Measurements from ENCODE around the gene RMDN3. TPM values are rescaled to one million over a fixed set of nuclear protein-coding genes. Genes with fewer than 3 reads are reported as not detected.

Gene RMDN3
- total RNA-seq (15.0 TPM), polyA plus RNA-seq (27.0 TPM)
- long read RNA-seq, donor 1, result 0 reads
- long read RNA-seq, donor 2, result 0 reads
- long read RNA-seq, donor 3, transcript RMDN3-202 (13 exons, 2,251 nt), result major isoform, 5 of 12 reads
- long read RNA-seq, donor 3, partial matches to known transcripts, result 0 of 12 reads
- long read RNA-seq, donor 3, other reads (novel, unspliced or antisense), result 5 of 12 reads
- long read RNA-seq, donor 4, partial matches to known transcripts, result 0 of 2 reads
- long read RNA-seq, donor 4, other reads (novel, unspliced or antisense), result 0 of 2 reads
- long read RNA-seq, donor 5, transcript RMDN3-202 (13 exons, 2,251 nt), result major isoform, 6 of 7 reads
- long read RNA-seq, donor 5, partial matches to known transcripts, result 0 of 7 reads
- long read RNA-seq, donor 5, other reads (novel, unspliced or antisense), result 0 of 7 reads
- long read RNA-seq, donor 6, partial matches to known transcripts, result 0 of 6 reads
- long read RNA-seq, donor 6, other reads (novel, unspliced or antisense), result 0 of 6 reads
- long read RNA-seq, donor 7, transcript RMDN3-202 (13 exons, 2,251 nt), result major isoform, 5 of 5 reads
- long read RNA-seq, donor 7, partial matches to known transcripts, result 0 of 5 reads
- long read RNA-seq, donor 7, other reads (novel, unspliced or antisense), result 0 of 5 reads
- long read RNA-seq, donor 8, partial matches to known transcripts, result 0 of 2 reads
- long read RNA-seq, donor 8, other reads (novel, unspliced or antisense), result 0 of 2 reads
- long read RNA-seq, donor 9, partial matches to known transcripts, result 0 of 3 reads
- long read RNA-seq, donor 9, other reads (novel, unspliced or antisense), result 0 of 3 reads
- long read RNA-seq, donor 10, partial matches to known transcripts, result 0 of 4 reads
- long read RNA-seq, donor 10, other reads (novel, unspliced or antisense), result 0 of 4 reads

- WGBS, result 1% methylated on average over 66 of the region's 66 CpGs
- Histone ChIP-seq H3K9me3 (ENCODE audit: control insufficient read depth in 2 of 2, insufficient read depth in 1 of 2, low read length in 1 of 2) (peaks cover 0 to 4% of the 10 kb centered on the region in 2 donors), H3K4me3 (ENCODE audit: low read length in 2 of 2) (peak within 1 kb of the TSS; percentile 92 to 98), H3K4me1 (ENCODE audit: control insufficient read depth in 2 of 2, insufficient read depth in 2 of 2, low read length in 2 of 2) (peaks cover 12 to 27% of the 10 kb centered on the region in 2 donors), H3K27ac (ENCODE audit: low read depth in 1 of 2, low read length in 1 of 2) (peak within 1 kb of the TSS; percentile 87 to 92), H3K27me3 (ENCODE audit: control insufficient read depth in 2 of 2, insufficient read depth in 1 of 2, low read length in 1 of 2) (no peaks in the 10 kb centered on the region), H3K36me3 (ENCODE audit: control insufficient read depth in 2 of 2, insufficient read depth in 2 of 2, low read length in 1 of 2) (peaks cover 15 to 17% of the 10 kb centered on the region in 2 donors)
- peak; percentile 85 to 98 (median 95) for DNase-seq (ENCODE audit: low read depth in 6 of 9, low spot score in 9 of 9)
Measured at GRCh38 chr15:40754883-40755811, at the start of gene RMDN3. TSS of gene RMDN3 (minus strand) at chr15:40755254. CDS start at chr15:40754783, 471 bp downstream.

GRCh38 chr15:40803688-40804087, 48.6 kb upstream of the RMDN3 start:
- WGBS, result 98% methylated on average over 1 of the region's 1 CpG

GRCh38 chr15:40803076-40803475, 48.0 kb upstream of the RMDN3 start:
- Histone ChIP-seq H3K36me3 (ENCODE audit: control insufficient read depth in 2 of 2, insufficient read depth in 2 of 2, low read length in 1 of 2) (peaks cover 5 to 7% of the 10 kb centered on the region in 2 donors), H3K4me1 (ENCODE audit: control insufficient read depth in 2 of 2, insufficient read depth in 2 of 2, low read length in 2 of 2) (peaks cover 2 to 14% of the 10 kb centered on the region in 2 donors), H3K4me3 (ENCODE audit: low read length in 2 of 2) (no peak overlapping the region), H3K27me3 (ENCODE audit: control insufficient read depth in 2 of 2, insufficient read depth in 1 of 2, low read length in 1 of 2) (no peaks in the 10 kb centered on the region), H3K9me3 (ENCODE audit: control insufficient read depth in 2 of 2, insufficient read depth in 1 of 2, low read length in 1 of 2) (no peaks in the 10 kb centered on the region), H3K27ac (ENCODE audit: low read depth in 1 of 2, low read length in 1 of 2) (no peak overlapping the region)
- WGBS, result 100% methylated on average over 2 of the region's 2 CpGs
- no peak for DNase-seq (ENCODE audit: low read depth in 6 of 9, low spot score in 9 of 9)

More at GRCh38 chr15:40803688-40804087, 48.6 kb upstream of the RMDN3 start:
- DNase-seq (ENCODE audit: low read depth in 6 of 9, low spot score in 9 of 9), result no peak
- Histone ChIP-seq H3K27me3 (ENCODE audit: control insufficient read depth in 2 of 2, insufficient read depth in 1 of 2, low read length in 1 of 2) (no peaks in the 10 kb centered on the region), H3K4me1 (ENCODE audit: control insufficient read depth in 2 of 2, insufficient read depth in 2 of 2, low read length in 2 of 2) (peaks cover 3 to 19% of the 10 kb centered on the region in 2 donors), H3K36me3 (ENCODE audit: control insufficient read depth in 2 of 2, insufficient read depth in 2 of 2, low read length in 1 of 2) (peaks cover 3 to 5% of the 10 kb centered on the region in 2 donors), H3K9me3 (ENCODE audit: control insufficient read depth in 2 of 2, insufficient read depth in 1 of 2, low read length in 1 of 2) (no peaks in the 10 kb centered on the region), H3K27ac (ENCODE audit: low read depth in 1 of 2, low read length in 1 of 2) (no peak overlapping the region), H3K4me3 (ENCODE audit: low read length in 2 of 2) (no peak overlapping the region)

- WGBS, result 100% methylated on average over 3 of the region's 3 CpGs
- peaks cover 5 to 7% of the 10 kb centered on the region in 2 donors for H3K36me3 ChIP-seq (ENCODE audit: control insufficient read depth in 2 of 2, insufficient read depth in 2 of 2, low read length in 1 of 2)
- DNase-seq (ENCODE audit: low read depth in 6 of 9, low spot score in 9 of 9), result no peak
- H3K27me3 ChIP-seq (ENCODE audit: control insufficient read depth in 2 of 2, insufficient read depth in 1 of 2, low read length in 1 of 2), result no peaks in the 10 kb centered on the region
- no peak overlapping the region for H3K27ac ChIP-seq (ENCODE audit: low read depth in 1 of 2, low read length in 1 of 2)
- no peaks in the 10 kb centered on the region for H3K9me3 ChIP-seq (ENCODE audit: control insufficient read depth in 2 of 2, insufficient read depth in 1 of 2, low read length in 1 of 2)
- H3K4me1 ChIP-seq (ENCODE audit: control insufficient read depth in 2 of 2, insufficient read depth in 2 of 2, low read length in 2 of 2), result no peaks in the 10 kb centered on the region
- H3K4me3 ChIP-seq (ENCODE audit: low read length in 2 of 2), result no peak overlapping the region
Measured at GRCh38 chr15:40799523-40799922, 44.5 kb upstream of the RMDN3 start.

- Histone ChIP-seq H3K27me3 (ENCODE audit: control insufficient read depth in 2 of 2, insufficient read depth in 1 of 2, low read length in 1 of 2) (no peaks in the 10 kb centered on the region), H3K27ac (ENCODE audit: low read depth in 1 of 2, low read length in 1 of 2) (no peak overlapping the region), H3K4me1 (ENCODE audit: control insufficient read depth in 2 of 2, insufficient read depth in 2 of 2, low read length in 2 of 2) (no peaks in the 10 kb centered on the region), H3K9me3 (ENCODE audit: control insufficient read depth in 2 of 2, insufficient read depth in 1 of 2, low read length in 1 of 2) (no peaks in the 10 kb centered on the region), H3K4me3 (ENCODE audit: low read length in 2 of 2) (no peak overlapping the region), H3K36me3 (ENCODE audit: control insufficient read depth in 2 of 2, insufficient read depth in 2 of 2, low read length in 1 of 2) (peaks cover 6 to 10% of the 10 kb centered on the region in 2 donors)
- no peak for DNase-seq (ENCODE audit: low read depth in 6 of 9, low spot score in 9 of 9)
- WGBS, result 94% methylated on average over 5 of the region's 5 CpGs
Measured at GRCh38 chr15:40796512-40796911, 41.5 kb upstream of the RMDN3 start.

- Histone ChIP-seq H3K4me1 (ENCODE audit: control insufficient read depth in 2 of 2, insufficient read depth in 2 of 2, low read length in 2 of 2) (no peaks in the 10 kb centered on the region), H3K27ac (ENCODE audit: low read depth in 1 of 2, low read length in 1 of 2) (no peak overlapping the region), H3K36me3 (ENCODE audit: control insufficient read depth in 2 of 2, insufficient read depth in 2 of 2, low read length in 1 of 2) (peaks cover 6 to 7% of the 10 kb centered on the region in 2 donors), H3K27me3 (ENCODE audit: control insufficient read depth in 2 of 2, insufficient read depth in 1 of 2, low read length in 1 of 2) (no peaks in the 10 kb centered on the region), H3K4me3 (ENCODE audit: low read length in 2 of 2) (no peak overlapping the region), H3K9me3 (ENCODE audit: control insufficient read depth in 2 of 2, insufficient read depth in 1 of 2, low read length in 1 of 2) (no peaks in the 10 kb centered on the region)
- WGBS, result 95% methylated on average over 2 of the region's 2 CpGs
- no peak for DNase-seq (ENCODE audit: low read depth in 6 of 9, low spot score in 9 of 9)
Measured at GRCh38 chr15:40796041-40796440, 41.0 kb upstream of the RMDN3 start.

- Histone ChIP-seq H3K27me3 (ENCODE audit: control insufficient read depth in 2 of 2, insufficient read depth in 1 of 2, low read length in 1 of 2) (no peaks in the 10 kb centered on the region), H3K36me3 (ENCODE audit: control insufficient read depth in 2 of 2, insufficient read depth in 2 of 2, low read length in 1 of 2) (peaks cover 4 to 11% of the 10 kb centered on the region in 2 donors), H3K27ac (ENCODE audit: low read depth in 1 of 2, low read length in 1 of 2) (no peak overlapping the region), H3K9me3 (ENCODE audit: control insufficient read depth in 2 of 2, insufficient read depth in 1 of 2, low read length in 1 of 2) (no peaks in the 10 kb centered on the region), H3K4me1 (ENCODE audit: control insufficient read depth in 2 of 2, insufficient read depth in 2 of 2, low read length in 2 of 2) (no peaks in the 10 kb centered on the region), H3K4me3 (ENCODE audit: low read length in 2 of 2) (no peak overlapping the region)
- WGBS, result 96% methylated on average over 9 of the region's 9 CpGs
- DNase-seq (ENCODE audit: low read depth in 6 of 9, low spot score in 9 of 9), result no peak
Measured at GRCh38 chr15:40793216-40793989, 38.3 kb upstream of the RMDN3 start.

GRCh38 chr15:40792394-40792793, 37.3 kb upstream of the RMDN3 start:
- Histone ChIP-seq H3K9me3 (ENCODE audit: control insufficient read depth in 2 of 2, insufficient read depth in 1 of 2, low read length in 1 of 2) (no peaks in the 10 kb centered on the region), H3K4me3 (ENCODE audit: low read length in 2 of 2) (no peak overlapping the region), H3K27ac (ENCODE audit: low read depth in 1 of 2, low read length in 1 of 2) (no peak overlapping the region), H3K36me3 (ENCODE audit: control insufficient read depth in 2 of 2, insufficient read depth in 2 of 2, low read length in 1 of 2) (peaks cover 4 to 8% of the 10 kb centered on the region in 2 donors), H3K27me3 (ENCODE audit: control insufficient read depth in 2 of 2, insufficient read depth in 1 of 2, low read length in 1 of 2) (no peaks in the 10 kb centered on the region), H3K4me1 (ENCODE audit: control insufficient read depth in 2 of 2, insufficient read depth in 2 of 2, low read length in 2 of 2) (peaks cover 4 to 6% of the 10 kb centered on the region in 2 donors)
- 79% methylated on average over 3 of the region's 3 CpGs for WGBS
- no peak for DNase-seq (ENCODE audit: low read depth in 6 of 9, low spot score in 9 of 9)
